ENCODE results near the gene SLC16A9.

GRCh38 chr10:59628965-59629364 lies 80.7 kb downstream of the SLC16A9 start:
- TF ChIP-seq POLR2AphosphoS5 (IDR thresholded peaks at IDR 0.05; ENCODE audit: insufficient read depth, low read depth, low read length) (no peak), CTCF (IDR thresholded peaks at IDR 0.05; ENCODE audit: extremely low read depth in 1 of 2, insufficient read depth in 1 of 2, low read depth in 1 of 2, low read length in 2 of 2) (no peak), POLR2A (IDR thresholded peaks at IDR 0.05; ENCODE audit: low read depth, low read length) (no peak), GATA2 (IDR thresholded peaks at IDR 0.05; ENCODE audit: insufficient read depth, insufficient read length, low read depth, low read length) (no peak), EZH2 (IDR thresholded peaks at IDR 0.05; ENCODE audit: borderline replicate concordance, low read depth, low read length, severe bottlenecking) (no peak), MYC (IDR thresholded peaks at IDR 0.05; ENCODE audit: low read depth, low read length) (no peak), FOS (IDR thresholded peaks at IDR 0.05; ENCODE audit: borderline replicate concordance, insufficient read depth, low read length) (no peak), JUN (IDR thresholded peaks at IDR 0.05; ENCODE audit: borderline replicate concordance, insufficient read depth, insufficient read length, low read depth) (no peak)
- TF ChIP-seq, protein P1, sequence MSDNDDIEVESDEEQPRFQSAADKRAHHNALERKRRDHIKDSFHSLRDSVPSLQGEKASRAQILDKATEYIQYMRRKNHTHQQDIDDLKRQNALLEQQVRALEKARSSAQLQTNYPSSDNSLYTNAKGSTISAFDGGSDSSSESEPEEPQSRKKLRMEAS (IDR thresholded peaks at IDR 0.05; ENCODE audit: insufficient read depth, insufficient read length) = no peak

Measured in endothelial cell of umbilical vein (primary cell).